ENCODE results near the gene PRSS21. TPM values are rescaled to one million over a fixed set of nuclear protein-coding genes. Genes with fewer than 3 reads are reported as not detected.

PRSS21 gene
- total and polyA plus RNA-seq, 8 donors = 0.59 to 3.2 (median 1.0) TPM; not detected in 1

DNA sequence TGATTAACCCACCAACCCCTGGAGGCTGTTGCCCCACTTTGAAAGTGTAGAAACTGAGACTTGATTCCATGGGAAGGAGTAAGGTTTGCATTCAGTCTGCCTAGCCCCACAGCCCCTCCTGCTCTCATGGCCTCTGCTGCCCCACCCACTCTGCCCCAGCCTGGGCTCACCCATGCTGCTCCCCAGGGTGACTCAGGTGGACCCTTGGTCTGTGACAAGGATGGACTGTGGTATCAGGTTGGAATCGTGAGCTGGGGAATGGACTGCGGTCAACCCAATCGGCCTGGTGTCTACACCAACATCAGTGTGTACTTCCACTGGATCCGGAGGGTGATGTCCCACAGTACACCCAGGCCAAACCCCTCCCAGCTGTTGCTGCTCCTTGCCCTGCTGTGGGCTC is 12.3 kb upstream of the PRSS21 start:
- no peaks in the 10 kb centered on the region for H3K9me3 ChIP-seq
- DNase-seq = peak in 2 of 6 donors; percentile 11 to 23
- intact Hi-C loops (cut with DNase I) = no loop called here
- H3K4me1 ChIP-seq = no peaks in the 10 kb centered on the region
- no peak overlapping the region for H3K27ac ChIP-seq
- 79 to 88% methylated on average over 4 of the region's 4 CpGs for WGBS, 2 donors
- no peaks in the 10 kb centered on the region for H3K27me3 ChIP-seq
- no peak for FAIRE-seq
- TF ChIP-seq, protein P1, sequence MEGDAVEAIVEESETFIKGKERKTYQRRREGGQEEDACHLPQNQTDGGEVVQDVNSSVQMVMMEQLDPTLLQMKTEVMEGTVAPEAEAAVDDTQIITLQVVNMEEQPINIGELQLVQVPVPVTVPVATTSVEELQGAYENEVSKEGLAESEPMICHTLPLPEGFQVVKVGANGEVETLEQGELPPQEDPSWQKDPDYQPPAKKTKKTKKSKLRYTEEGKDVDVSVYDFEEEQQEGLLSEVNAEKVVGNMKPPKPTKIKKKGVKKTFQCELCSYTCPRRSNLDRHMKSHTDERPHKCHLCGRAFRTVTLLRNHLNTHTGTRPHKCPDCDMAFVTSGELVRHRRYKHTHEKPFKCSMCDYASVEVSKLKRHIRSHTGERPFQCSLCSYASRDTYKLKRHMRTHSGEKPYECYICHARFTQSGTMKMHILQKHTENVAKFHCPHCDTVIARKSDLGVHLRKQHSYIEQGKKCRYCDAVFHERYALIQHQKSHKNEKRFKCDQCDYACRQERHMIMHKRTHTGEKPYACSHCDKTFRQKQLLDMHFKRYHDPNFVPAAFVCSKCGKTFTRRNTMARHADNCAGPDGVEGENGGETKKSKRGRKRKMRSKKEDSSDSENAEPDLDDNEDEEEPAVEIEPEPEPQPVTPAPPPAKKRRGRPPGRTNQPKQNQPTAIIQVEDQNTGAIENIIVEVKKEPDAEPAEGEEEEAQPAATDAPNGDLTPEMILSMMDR (IDR thresholded peaks at IDR 0.05) = no peak
- H3K4me3 ChIP-seq = no peak overlapping the region
- H3K36me3 ChIP-seq = no peaks in the 10 kb centered on the region
- ATAC-seq = no peak

DNA sequence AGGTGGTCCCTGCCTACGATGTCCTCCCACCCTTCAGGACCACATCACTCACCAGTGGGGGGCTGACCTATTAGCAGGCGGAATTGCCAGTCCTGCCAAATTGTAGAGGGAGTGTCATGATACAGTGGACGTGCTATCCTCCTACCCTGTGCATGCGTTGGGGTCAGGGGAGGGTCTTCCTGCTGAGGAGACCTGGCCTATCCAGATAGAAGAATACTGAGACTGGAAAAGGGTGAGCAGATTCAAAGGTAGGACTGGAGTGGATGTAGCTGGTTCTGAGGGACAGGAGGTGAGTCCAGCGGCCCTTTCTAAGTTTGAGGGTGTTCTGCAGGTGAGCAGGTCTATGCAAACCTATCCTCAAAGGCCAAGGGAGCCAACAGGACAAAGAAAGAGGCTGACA is 10.8 kb upstream of the PRSS21 start:
- Histone ChIP-seq H3K9me3 (no peaks in the 10 kb centered on the region), H3K27me3 (no peaks in the 10 kb centered on the region), H3K4me1 (no peaks in the 10 kb centered on the region), H3K27ac (no peak overlapping the region), H3K4me3 (no peak overlapping the region), H3K36me3 (no peaks in the 10 kb centered on the region)
- ATAC-seq (no peak), FAIRE-seq (no peak), DNase-seq (peak in 2 of 6 donors; percentile 8)
- 61 to 79% methylated on average over 5 of the region's 5 CpGs for WGBS, 2 donors
- TF ChIP-seq, protein P1 (IDR thresholded peaks at IDR 0.05) = no peak
- intact Hi-C loops (cut with DNase I) = no loop called here

DNA sequence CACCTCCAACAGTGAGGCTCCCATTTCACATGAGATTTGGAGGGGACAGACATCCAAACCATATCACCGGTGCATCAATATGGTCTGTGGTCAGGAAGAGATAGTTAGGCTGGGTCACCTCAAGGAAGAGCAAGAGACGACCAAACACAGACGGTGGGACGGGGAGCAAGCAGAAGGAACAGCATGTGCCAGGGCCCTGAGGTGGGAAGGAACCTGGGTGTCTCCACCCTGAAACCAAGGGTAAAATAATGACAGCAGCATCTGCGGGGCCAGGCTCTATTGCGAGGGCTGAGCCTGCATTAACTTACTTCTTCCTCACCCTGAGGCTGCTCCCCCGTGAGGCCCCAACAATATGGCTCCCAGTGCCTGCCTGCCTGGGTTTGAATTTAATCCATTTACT is 8.9 kb upstream of the PRSS21 start:
- H3K27ac ChIP-seq = no peak overlapping the region
- WGBS, 2 donors = 82 to 90% methylated on average over 7 of the region's 7 CpGs
- FAIRE-seq (no peak), ATAC-seq (no peak), DNase-seq (peak in 2 of 6 donors; percentile 6)
- H3K9me3 ChIP-seq = no peaks in the 10 kb centered on the region
- TF ChIP-seq, protein P1 (IDR thresholded peaks at IDR 0.05) = no peak
- no peak overlapping the region for H3K4me3 ChIP-seq
- intact Hi-C loops (cut with DNase I) = no loop called here
- no peaks in the 10 kb centered on the region for H3K36me3 ChIP-seq
- no peaks in the 10 kb centered on the region for H3K4me1 ChIP-seq
- no peaks in the 10 kb centered on the region for H3K27me3 ChIP-seq

DNA sequence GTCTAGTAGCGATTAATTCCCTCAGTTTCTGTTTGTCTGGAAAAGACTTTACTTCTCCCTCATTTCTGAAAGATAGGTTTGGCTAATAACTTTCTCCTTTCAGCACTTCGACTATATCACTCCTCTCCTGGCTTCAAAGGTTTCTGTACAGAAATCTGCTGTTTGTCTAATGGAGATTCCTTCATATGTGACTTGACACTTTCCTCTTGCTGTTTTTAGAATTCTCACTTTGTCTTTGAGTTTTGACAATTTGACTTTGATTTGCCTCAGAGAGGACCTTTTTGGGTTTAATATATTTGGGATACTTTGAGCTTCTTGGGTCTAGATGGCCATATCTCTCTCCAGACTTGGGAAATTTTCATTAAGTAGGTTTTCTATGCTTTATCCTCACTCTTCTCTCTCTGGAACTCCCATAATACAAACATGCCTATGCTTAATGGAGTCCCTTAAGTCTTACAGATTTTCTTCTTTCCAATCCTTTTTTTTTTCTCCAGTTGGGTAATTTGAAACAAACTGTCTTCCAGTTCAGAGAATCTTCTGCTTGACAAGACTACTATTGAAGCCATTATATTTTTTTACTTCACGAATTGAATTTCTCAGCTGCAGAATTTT is 7.8 kb upstream of the PRSS21 start:
- FAIRE-seq (no peak), ATAC-seq (no peak), DNase-seq (no peak)
- 61 to 67% methylated on average over 3 of the region's 3 CpGs for WGBS, 2 donors
- Histone ChIP-seq H3K27ac (no peak overlapping the region), H3K9me3 (no peaks in the 10 kb centered on the region), H3K27me3 (no peaks in the 10 kb centered on the region), H3K4me1 (no peaks in the 10 kb centered on the region), H3K4me3 (no peak overlapping the region), H3K36me3 (no peaks in the 10 kb centered on the region)
- intact Hi-C loops (cut with DNase I) = no loop called here
- TF ChIP-seq, protein P1 (IDR thresholded peaks at IDR 0.05) = no peak

DNA sequence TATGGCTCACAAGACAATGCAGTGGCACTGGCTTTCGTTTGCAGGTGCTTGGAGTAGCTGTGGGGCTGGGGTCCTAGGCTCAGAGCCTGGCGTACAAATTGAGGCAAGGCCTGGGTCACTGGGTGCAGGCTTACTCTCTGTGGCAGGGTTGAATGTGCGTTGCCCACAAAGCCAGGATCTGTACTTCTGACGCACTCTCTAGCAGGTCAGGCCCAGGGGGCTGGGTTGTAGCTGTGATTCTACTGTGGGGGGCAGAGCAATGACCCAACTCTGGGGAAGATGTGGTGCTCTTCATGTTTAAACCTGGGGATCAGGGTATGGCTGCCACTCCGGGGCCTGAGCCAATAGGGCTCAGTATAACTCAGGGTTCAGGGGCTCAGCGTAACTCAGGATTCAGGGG is 6.4 kb upstream of the PRSS21 start:
- H3K4me1 ChIP-seq = no peaks in the 10 kb centered on the region
- ATAC-seq = no peak
- no peaks in the 10 kb centered on the region for H3K27me3 ChIP-seq
- intact Hi-C loops (cut with DNase I) = no loop called here
- no peaks in the 10 kb centered on the region for H3K9me3 ChIP-seq
- H3K27ac ChIP-seq = no peak overlapping the region
- WGBS, 2 donors = 69 to 83% methylated on average over 6 of the region's 6 CpGs
- DNase-seq = peak in 1 of 6 donors; percentile 24
- FAIRE-seq = no peak
- H3K36me3 ChIP-seq = no peaks in the 10 kb centered on the region
- TF ChIP-seq, protein P1 (IDR thresholded peaks at IDR 0.05) = no peak
- H3K4me3 ChIP-seq = no peak overlapping the region

Measured in pancreas (tissue), 10 donors.